HS-27A (cell line): Measurements from ENCODE around the gene PRKAR1B.
"Not testable (repeated sequence)": the region's sequence is repeated elsewhere in the genome, so short reads cannot be mapped to it uniquely, and the experiment has no call there.

Experiments used
- DNase-seq: peaks from one replicate; pipeline ENCODE4 v3.0.0-alpha.2; 2012; ENCODE audit warnings: low read depth, missing footprints

The PRKAR1B gene

DNA sequence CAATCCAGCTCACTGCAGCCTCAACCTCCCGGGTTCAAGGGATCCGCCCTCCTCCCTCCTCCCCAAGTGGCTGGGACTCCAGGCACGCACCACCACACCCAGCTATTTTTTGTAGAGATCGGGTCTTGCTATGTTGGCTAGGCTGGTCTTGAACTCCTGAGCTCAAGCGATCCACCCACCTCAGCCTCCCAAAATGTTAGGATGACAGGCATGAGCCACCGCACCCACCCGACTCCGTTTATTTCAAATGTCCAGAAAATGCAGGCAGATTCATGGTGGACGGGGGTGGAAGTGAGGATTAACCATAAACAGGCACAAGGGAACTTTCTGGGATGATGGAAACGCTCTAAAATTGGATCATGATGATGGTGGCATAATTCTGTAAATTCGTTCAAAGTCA is 85.1 kb downstream of the PRKAR1B start:
- DNase-seq: no peak

- DNase-seq: no peak
Measured at GRCh38 chr7:641269-641671, 85.8 kb downstream of the PRKAR1B start.

GRCh38 chr7:638256-639011 is 88.6 kb downstream of the PRKAR1B start:
- no peak for DNase-seq

DNA sequence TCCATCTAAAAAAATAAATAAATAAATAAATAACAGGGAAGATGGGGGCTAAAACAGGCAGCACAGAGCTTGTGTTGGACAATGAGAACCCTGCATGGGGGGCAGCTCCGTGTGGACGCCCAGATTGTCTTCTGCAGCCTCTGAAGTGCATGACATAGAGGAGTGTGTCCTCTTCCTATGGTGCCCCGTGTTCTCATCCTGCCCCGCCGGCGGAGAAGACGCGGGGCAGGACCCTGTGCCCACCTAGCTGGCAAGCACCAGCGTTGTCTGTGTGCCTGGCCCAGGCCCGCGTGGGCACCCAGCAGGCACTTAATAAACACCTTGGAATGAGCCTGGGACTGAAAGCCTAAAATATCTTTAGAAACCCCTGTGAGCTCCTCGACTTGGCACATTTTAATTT is 89.3 kb downstream of the PRKAR1B start:
- DNase-seq: no peak

DNA sequence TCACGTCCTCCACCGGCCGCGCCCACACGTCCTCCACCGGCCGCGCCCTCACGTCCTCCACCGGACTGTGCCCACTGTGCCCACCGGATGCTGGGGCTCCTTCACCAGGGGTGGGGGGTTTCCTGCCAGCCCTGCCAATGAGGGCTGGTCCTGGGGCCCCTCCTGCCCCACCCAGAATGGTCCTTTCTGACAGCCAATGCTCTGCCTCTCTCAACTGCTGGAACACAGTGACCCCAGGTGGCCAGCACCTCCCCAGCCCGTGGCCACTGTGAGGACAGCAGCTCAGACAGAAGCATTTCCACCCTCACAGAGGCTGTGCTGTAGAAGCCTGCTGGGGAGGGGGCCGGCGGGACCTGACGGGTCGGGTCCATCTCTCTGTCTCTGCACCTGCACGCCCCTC is 90.7 kb downstream of the PRKAR1B start:
- no peak for DNase-seq

DNA sequence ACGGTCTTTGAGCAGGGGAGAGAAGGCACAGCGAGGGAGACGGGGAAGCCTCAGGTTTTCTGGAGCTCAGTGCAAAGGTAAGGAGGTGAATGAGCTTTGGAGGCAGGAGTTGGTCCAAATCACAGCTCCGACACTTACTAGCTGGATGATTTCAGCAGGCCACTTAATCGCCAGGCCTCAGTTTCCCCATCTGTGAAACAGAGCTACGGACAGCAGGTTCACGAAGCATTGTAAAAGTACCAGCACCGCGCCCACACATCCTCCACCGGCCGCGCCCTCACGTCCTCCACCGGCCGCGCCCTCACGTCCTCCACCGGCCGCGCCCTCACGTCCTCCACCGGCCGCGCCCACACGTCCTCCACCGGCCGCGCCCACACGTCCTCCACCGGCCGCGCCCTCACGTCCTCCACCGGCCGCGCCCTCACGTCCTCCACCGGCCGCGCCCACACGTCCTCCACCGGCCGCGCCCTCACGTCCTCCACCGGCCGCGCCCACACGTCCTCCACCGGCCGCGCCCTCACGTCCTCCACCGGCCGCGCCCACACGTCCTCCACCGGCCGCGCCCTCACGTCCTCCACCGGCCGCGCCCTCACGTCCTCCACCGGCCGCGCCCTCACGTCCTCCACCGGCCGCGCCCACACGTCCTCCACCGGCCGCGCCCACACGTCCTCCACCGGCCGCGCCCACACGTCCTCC is 91.2 kb downstream of the PRKAR1B start:
- not testable (repeated sequence) for DNase-seq

DNA sequence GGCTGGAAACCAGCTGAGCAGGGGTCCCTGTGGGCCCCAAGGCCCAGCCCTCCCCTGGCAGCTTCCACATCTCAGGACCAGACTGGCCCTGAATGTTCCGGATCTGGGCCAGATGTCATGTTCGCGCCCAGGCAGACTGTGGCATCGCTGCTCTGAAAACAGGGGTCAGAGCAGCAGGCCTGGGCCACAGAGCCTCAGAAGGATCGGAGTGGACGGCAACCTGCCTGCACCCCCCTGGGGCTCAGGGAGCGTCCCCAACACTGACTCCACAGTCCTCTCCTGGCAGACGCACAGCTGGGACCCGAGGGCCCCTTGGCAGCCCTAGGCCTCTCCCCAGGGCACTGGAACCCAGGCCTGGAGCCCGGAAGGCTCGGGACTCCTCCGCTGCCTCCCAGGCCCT is 91.9 kb downstream of the PRKAR1B start:
- DNase-seq: no peak

GRCh38 chr7:633381-634018 is 93.6 kb downstream of the PRKAR1B start:
- DNase-seq: no peak

GRCh38 chr7:632831-633210 is 94.3 kb downstream of the PRKAR1B start:
- no peak for DNase-seq

GRCh38 chr7:631964-632830 is 94.9 kb downstream of the PRKAR1B start:
- no peak for DNase-seq

DNA sequence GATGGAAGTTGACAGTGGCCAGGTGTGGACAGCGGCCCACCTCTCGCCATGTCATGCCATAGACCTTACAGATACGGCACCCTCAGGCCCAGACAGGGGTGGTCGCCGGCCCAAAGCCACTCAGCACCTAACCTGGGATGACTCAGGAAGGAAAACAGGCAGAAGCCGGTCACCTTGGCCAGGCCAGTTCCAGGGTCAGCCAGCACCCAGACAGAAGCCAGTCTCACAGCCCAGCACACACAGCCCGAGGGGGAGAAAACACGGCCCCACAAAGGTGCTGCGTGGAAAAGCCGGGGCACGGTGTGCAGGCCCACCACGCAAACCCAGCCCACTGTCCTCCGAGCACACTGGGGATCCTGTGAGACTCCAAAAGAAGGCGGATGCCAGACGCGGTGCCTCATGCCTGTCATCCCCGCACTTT is 95.8 kb downstream of the PRKAR1B start:
- DNase-seq: no peak

DNA sequence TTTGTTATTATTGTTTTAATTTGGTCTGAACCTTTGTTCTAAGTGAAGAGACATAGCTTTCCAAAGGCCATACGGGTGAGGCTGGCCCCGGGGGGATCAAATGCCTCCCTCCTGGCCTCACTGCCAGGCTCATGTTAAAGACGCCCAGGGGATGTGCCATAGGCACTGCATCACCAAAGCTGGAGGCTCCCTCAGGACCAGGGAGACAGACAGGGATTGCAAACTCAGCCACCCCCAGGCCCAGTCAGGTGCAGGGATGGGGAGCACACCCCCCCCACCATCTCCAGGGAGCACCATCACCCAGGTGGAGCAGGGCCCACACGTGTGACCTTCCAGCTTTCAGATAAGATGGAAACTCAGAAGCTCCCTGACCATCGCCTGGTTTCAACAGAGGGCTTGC is 96.5 kb downstream of the PRKAR1B start:
- no peak for DNase-seq

GRCh38 chr7:630111-630511 is 97.0 kb downstream of the PRKAR1B start:
- DNase-seq: no peak

DNA sequence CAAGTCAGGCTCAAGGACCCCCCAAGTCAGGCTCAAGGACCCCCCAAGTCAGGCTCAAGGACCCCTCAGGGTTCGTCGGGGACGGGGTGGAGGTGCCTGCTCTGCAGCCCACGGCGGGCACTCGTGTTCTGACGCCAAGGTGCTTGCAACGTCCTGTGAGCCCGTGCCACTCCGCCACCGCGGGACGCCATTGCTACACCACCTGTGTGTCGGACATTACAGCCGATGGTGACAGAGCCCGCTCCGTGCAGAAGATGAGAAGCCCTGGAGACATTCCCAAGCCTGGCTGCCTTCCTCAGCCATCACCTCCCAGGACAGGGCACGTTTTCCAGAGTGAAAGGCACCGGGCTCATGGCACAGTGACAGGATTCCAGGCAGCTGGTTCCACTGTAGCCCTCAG is 98.3 kb downstream of the PRKAR1B start:
- no peak for DNase-seq

DNA sequence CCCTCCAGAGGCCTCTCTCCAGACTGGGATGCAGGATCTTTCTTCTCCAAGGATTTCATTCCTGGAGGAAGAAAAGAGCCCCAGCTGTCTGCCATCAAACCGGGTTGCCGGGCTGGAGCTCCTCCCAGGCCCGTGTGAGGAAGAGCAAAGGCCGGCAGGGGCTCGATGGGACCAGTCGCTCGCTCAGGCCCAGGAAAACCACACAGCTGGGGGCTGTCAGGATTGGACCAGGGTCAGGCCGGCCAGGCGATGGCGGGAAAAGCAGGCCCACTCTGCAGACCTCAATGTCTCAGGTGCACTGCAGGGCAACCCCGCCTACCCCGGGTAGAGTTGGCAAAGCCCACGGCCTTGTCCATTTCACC is 98.7 kb downstream of the PRKAR1B start:
- DNase-seq: no peak

DNA sequence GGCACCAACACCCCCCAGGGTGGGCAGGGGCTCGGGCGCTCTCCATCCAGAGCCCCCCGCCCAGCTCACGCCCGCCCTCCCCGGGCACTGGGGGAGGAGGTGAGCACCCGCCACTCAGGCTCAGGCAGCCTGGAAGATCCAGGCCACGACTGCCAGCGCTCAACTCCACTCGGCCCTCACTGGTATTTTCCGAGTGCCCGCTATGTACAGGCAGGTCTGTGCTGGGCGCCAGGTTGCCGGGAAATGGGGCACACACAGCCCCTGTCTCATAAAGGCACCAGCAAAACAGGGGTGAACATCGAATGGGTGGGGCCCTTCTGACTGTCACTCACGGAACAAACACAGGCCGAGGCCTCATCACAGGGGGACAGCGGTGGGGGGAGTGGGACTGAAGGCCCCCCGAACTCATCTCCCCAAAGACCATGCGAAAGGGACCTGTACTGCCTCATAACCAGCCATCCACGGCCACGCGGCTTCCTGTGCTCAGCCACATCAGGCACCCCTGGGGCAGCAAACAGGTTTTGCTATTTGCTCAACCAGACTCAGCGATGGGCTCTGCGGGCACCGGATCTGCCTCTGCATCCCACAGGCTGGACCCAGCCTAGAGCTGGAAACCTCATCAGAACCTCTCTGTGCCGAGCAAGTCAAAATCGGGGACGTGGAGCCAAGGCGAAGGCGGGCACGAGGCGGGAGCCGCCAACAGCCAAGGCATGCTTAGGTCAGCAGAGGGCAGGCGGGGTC is 99.2 kb downstream of the PRKAR1B start:
- DNase-seq: no peak

- no peak for DNase-seq
Measured at GRCh38 chr7:625376-625971, 101.6 kb downstream of the PRKAR1B start.

DNA sequence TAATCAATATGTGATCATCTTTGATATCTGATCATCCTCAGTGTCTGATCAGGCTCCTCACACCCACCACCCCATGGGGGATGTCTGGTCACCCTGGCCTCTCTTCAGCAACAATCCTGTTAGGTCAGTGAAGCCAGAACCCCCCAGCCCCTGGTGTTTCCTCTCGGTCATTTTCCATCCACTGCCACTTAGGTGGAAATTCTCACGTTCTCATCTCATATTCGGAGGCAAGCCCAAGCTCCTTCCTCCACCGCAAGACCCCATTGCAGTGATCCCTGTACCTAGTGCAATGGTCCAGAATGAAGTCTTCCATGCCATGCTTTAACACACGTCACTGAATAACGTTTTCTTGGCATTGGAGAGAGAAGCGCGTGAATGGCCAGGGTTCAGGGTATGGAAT is 103.6 kb downstream of the PRKAR1B start:
- no peak for DNase-seq

DNA sequence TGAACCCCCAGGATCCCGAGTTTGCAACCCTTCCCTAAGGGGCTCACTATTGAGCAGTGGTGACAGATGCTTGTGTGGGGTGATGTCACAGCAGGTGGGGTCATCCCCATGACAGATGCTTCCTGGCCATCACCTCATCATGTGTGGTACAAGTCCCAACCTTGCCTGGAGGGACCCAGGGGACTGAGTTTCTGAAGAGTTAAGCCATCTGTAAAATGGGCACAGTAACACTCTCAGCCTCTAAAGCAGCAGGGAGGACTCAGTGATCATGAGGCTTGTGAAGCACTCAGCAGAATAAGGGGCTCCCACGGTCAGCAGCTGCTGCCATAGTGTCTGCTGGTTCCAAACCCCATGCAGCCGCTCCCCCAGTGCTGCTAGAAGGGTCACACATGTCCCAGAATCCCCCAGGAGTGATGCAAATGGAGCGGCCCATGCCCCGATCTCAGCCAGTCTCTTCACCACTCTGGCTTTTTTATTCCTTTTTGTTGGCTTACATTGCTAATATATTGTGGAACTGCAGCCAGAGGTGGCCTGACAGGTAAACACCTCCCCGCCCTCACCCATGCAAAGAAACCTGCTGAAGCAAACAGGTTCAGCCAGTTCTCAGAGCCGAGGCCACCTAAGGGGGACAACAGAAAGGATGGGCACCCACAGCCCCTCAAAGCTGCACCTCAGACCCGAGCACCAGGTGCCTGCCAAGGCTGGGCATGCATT is 105.4 kb downstream of the PRKAR1B start:
- DNase-seq: no peak

- no peak for DNase-seq
Measured at GRCh38 chr7:620885-621284, 106.2 kb downstream of the PRKAR1B start.

GRCh38 chr7:620056-620455 is 107.0 kb downstream of the PRKAR1B start:
- DNase-seq: no peak
